RKO (cell line): ENCODE measurements around the gene IDH3A.
"Not testable (repeated sequence)": the region's sequence is repeated elsewhere in the genome, so short reads cannot be mapped to it uniquely, and the experiment has no call there.

ENCODE experiments used
- DNase-seq: peaks from one replicate; pipeline ENCODE4 v3.0.0-alpha.2; 2016; ENCODE audit warnings: low spot score

IDH3A gene

DNA sequence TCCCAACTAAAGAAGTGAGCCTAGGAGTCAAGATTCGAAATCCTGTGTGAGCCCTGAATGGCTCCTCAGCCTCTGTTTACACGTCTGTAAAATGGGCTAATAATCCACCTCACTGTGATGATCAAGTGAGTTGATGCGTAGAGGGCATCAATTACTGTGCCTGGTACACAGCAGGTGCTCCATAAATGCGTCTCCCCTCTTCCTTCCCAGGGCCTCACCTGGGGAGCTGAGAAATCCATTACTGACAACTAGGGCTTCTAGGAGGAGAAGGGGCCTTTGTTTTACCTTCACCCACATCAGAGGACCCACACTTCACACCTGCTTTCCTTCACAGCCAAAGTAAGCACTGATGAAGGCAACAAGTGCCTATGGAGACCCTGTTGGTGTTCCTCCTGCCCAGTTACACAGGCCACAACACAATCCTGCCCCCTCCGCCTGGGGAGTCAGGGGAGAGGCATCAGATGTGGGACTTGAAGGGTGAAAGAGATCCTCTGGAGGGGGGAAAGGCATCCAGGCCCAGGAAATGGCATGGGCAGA, 19.3 kb upstream of the IDH3A start:
- DNase-seq: no peak

DNA sequence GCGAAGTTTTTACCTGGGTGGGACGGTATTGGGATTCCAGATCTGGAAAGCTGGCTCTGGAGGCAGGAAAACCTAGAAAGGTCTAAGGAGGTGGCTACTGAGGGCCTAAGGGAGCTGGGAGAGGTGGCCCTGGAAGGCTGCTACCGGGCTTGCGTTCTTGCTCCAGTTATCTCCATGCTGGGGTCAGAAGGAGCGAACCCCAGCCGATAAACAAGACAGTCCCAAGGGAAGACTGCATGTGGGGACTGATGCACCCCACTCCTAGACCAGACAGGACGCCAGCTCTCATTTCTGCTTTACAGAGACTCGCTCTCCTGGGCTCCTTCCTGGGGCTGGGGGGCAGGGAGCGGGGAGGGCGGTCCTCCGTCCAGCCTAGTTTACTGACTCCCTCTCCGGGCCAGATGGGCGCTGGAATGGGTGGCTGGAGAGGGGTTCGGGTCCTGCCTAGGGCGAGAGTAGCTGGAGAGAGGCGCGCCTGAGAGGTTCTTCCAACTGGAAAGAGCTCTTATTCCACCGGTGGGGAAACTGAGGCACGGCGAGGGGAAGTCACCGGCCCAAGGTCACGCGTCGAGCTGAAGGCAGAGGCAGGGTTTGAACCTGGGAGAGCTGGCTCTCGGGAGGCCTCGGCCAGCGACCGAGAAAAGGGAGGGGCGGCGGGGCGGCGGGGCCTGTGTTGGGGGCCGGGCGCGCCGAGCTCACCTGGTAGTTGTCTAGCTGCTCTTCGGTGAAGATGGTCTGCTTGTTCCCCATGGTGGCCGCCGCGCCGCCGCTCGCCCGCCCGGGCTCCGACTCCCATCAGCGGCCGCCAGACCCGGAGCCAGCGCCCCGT, 18.5 kb upstream of the IDH3A start:
- DNase-seq: no peak

DNA sequence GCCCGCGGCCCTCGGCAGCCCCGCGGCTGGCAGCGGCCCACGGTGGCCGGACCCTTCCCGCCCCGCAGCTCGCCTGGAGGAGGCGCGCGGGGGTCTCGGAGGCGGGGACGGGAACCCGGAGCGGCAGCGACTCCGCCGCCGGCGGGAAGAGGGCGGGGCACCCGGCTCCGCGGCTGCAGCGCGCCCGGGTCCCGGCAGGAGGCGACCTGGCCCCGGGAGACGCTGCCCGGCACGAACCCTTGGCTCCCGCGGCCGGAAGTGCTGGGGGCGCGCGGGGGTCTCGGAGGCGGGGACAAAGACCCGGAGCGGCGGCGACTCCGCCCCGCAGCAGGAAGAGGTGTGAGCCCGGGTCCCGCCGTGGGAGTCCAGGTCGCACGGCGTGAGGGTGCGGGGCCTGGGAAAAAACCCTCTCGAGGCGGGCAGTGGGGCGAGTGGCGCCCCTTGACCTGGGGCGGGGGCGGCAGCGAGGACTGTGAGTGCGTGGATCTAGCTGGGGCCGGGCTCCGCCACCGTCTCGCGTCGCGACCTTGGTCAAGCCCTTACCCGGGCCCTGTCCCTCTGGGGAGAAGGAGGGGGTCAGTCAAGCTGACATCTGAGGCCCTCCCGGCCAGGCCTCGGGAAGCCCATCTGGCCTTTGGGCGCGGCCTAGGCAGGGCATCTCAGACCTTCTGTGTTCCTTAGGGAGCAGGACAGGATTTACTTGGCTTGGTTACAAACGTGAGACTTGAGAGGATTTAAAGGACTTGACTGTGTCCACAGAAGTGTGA, 17.7 kb upstream of the IDH3A start, which contains the start of gene CIB2:
Gene CIB2, minus strand, starts transcription at position 151 of the 767 bp plus-strand sequence. CDS start 230 bp downstream, outside the sequence.
- DNase-seq: peak; percentile 57

DNA sequence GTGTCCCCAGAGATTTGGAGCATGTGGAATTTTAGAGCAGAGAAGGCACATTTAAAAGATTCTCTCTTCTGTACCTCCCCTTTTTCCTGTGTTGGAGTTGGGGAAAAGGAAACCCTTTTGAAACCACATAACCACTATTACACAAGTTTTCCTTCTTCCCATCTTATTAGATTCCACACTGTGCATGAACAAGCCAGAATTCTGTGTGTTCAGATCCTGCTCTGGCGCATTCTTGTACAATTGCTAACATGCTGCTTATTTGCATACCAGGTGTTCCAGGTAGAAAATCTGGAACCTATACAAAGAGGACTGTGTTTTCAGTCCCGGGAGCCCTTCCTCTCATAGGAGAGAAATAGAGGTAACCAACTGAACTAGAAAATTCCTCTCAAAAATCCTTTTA, 15.4 kb upstream of the IDH3A start:
- no peak for DNase-seq

DNA sequence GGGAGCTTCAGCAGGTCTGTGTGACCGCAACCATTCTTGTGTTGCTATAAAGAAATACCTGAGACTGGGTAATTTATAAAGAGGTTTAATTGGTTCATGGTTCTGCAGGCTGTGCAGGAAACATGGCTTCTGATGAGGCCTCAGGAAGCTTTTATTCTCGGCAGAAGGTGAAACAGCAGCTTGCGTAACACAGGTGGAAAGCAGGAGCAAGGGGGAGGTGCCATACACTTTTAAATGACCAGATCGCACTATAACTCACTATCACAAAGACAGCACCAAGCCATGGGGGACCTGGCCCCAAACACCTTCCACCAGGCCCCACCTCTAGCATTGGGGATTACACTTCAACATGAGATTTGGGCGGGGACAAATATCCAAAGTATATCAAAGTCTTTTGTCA, 9.6 kb upstream of the IDH3A start:
- DNase-seq: no peak

DNA sequence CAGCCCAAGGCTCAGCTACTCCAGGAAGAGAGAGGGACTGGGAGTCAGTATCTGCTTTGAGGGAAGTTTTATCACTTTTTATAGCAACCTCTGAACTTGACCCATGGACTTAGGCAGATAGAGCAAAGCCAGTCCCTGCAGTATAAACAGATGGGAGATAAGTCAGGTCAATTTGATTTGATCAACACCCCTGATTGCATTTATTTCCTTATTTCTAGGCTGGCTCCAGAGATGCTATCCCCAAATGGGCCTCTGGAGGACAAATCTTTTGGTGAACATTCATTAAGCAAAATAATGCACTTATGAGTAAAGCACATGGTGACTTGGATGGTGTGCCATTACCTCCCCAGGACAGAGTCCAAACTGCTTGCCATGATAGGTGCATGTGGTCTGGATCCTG, 8.9 kb upstream of the IDH3A start:
- DNase-seq: no peak

DNA sequence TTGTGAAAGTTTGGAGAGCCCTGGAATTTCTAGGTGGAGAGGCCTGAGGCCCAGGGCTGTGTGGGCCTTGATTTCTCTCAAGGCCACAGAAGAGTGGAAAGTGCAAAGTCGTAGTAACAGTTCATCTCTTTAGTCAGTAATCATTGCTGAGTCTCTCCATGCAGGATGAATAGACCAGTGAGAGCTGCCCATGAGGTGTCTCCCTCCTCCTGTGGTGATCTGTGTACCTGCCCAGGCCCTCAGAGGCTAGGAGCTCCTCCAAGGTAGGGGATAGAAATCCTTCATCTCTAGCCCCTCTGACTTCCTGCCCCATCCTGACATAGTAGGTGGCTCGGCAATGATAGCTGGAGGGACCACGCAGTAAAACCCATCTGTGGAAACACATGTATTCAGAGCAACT, 6.8 kb upstream of the IDH3A start:
- no peak for DNase-seq

DNA sequence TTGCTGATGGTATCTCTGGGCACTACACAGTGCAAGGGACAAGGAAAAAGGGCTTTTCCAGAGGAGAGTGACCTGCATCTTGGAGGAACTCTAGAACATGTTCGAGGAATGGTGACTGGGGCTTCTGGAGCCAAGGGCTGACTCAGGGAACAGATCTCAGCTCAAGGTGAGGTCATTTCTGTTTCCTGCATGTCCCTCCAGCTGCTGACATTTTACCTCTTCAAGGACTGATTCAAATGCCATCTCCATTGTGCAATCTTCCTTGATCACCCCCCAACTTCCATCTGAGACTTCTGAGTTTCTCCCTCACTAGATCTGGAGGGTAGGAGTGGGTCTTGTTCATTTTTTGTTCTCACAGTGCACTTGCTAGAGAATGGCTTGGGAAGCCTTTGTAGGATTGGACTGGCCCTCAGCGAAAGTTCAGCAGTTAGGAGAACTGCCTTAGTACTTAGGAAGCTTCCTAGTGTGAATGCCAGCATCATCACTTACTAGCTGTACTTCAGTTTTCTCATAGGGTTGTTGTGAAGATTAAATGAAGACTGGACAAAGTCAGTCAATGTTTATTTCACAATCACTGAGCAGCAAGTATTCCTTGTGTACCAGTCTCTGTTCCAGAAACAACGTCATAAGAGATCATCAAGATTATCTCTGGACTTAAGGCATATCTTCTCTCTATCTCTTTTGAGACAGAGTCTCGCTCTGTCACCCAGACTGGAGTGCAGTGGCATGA, 2.6 kb upstream of the IDH3A start:
- no peak for DNase-seq

DNA sequence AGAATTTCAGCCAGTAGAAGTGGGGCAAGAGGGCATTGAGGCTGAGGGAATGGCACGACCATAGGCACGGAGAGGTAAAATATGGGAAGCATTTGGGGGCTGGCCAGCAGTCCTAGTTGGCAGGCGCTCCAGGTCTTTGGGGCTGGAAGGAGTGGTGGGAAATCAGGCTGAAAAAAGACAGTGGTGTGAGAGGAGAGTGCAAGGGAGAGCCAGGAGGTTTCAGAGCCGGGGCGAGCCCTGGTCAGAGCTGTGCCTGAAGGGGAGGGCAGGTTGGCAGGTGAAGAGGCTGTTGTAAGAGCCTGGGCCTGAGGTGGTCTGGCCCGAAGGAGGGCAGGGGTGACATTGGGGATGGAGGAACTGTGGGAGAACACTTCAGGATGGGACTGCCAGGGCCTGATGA, 1.6 kb upstream of the IDH3A start:
- no peak for DNase-seq

DNA sequence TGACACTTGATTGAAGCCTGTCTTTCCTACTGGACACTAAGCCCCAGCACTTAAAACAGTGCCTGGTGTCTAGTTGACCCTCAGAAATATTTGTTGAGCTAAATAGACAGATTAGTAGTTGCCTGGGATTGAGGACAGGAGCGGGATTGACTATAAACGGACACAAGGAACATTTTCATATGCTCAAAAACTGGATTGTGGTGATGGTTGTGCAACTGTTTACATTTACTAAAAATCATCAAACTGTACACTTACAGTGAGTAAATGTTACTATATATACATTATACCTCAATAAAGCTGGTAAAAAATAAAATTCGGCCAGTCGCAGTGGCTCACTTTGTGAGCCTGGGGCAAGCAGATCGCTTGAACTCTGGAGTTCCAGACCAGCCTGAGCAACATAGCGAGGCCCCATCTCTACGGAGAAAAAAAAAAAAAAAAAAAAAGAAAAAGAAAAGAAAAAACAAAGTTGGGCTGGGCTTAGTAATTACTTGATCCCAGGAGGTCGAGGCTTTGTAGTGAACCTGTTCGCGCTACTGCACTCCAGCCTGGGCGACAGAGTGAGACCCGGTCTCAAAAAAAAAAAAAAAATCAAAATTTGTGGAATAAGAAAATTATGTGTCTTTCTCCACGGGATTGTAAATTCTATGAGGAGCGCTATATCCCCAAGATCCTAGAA, 632 bp upstream of the IDH3A start:
- DNase-seq: no peak

DNA sequence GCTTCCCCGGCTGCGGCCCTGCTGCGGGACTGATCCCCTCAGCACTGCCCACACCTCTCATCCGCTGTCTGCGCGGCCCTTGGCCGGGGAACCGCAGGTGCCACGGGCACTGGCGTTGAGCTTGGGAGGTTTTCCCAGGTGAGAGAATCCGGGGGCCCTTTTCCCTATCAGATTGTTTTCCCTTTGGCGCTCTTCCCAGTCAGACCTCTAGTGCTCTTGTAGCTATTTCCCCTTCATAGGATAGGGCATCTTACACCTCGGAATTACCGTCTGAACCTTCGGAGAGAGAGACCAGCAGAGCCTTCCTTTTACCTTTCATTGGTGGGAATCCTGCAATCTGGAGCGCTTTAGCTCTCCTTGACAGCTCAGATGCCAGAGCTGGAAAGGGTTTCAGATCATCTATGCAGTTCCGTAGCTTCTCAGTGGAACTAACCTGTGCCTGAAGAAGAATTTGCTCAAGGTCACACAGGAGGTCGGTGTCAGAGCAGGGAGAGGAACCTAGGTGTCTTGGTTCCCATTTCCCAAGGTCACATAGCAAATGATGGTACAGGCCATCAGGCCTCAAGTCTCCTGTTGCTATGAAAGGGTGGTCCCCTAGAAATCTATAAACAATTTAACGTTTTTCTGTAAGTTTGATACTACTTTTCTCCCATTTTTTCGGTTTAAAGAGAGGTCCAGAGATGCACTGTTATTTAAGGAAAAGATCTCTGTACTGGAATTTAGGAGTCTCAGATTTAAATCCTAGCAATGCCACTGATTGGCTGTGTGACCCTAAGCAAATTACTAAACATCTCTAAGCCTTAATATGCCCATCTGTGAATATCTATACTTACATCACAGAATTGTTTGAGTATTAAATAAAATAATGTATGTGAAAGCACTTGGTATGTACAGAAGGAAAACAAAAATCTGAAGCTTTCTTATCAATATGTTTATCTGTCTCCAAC, 916 bp downstream of the IDH3A start:
- peak; percentile 37 for DNase-seq

DNA sequence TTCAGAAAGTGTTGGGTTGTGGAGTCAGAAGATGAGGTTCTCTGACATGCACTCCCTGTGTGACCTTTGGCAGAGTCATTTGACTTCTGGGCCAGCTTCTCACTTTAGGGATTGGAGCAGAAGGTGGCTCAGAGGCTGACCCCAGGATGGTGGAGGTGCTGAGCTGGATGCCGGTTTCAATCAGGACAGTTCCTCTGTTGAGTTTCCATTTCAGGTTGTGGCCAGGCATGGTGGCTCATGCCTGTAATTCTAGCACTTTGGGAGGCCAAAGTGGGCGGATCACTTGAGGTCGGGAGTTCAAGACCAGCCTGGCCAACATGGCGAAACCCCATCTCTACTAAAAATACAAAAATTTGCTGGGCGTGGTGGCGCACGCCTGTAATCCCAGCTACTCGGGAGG, 1.9 kb downstream of the IDH3A start:
- DNase-seq: not testable (repeated sequence)

DNA sequence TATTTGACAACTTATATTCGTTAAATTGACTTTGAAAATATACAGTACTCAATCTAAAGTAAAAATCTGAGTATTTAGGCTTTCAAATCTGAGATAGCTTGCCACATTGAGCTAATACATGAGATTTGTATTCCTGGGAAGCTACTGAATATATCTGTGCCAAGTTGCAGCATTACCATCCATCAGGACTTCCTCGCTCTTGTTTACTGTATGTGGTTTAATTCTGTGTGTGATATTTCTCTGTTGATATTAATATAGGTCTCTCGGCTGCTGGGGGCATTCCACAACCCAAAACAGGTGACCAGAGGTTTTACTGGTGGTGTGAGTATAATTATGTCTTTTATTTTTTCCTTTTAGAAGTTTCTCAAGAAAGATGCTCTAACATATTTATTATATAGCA, 5.8 kb downstream of the IDH3A start:
- no peak for DNase-seq

DNA sequence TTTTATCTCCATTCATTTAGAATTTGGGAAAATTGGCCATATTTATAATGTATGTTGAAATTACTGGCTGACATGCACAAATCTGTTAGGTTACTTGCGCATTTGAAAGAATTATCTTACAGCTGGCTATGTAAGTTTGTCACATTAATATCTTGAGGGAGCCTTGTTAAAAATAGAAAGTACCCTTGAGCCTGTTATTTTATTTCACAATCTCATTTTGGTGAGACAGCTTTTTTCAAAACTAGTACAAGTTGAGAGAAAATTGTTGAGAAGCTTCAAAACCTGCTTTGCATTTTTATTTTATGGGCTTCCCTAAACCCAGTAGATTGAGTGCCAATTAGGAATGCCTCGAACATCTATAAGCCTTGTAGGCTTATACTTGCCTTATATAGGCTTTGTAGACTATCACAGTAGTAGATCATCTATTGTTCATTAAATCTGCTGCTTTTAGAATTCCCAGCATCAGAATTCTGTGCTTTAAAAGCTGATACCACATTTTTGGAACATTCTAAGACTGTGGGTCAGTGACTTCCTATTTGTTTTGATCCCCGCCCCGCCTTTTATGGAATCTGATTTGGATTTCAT, 6.3 kb downstream of the IDH3A start:
- no peak for DNase-seq

DNA sequence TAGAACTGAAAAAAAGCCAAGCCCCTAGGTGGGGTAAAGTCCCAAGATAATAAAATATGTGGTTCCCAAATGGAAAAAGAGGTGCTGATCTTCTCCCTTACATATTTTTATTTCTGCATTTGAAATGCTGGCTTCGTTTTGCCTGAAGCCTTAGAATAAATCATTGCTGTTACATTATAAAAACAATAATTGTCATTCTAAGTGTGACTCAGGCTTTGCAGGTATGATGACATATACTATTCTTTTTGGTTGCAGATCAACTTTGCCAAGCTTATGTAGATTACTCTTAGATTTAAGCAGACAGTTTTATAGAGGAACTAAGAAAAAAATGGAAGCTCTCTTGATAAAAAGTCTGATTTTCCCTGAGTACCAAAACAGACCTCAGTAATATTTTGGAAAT, 7.5 kb downstream of the IDH3A start:
- DNase-seq: no peak

DNA sequence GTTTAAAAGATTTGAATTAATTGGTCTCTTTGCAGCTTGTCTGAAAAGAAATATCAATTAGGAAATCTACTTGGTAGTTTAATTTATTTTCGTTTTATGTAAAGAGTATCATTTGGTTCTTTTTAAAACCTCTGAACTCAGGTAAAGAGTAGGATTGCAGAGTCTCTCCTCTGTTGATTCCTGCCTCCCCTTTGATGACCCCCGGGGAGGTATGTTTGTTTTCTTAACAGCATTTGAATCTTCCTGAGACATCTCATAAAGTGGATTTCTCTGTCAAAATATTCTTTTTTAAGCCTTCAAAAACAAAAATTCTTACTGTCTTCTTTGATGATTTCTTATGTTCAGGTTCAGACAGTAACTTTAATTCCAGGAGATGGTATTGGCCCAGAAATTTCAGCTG, 8.0 kb downstream of the IDH3A start:
- DNase-seq: no peak

DNA sequence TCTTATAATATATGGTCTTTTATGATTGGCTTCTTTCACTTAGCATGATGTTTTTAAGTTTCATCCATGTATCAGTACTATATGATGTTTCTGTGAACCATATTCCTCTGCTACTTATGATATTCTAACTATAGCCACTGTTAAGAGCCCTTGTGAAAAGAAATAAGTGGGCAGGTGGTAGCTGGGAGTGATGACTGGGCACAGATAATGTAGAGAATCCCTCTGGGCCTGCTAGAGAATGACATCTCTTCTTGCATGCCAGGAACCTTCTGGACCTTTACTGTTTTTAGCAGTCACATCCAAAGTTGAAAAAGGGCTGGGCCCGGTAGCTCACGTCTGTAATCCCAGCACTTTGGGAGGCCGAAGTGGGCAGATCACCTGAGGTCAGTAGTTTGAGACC, 10.2 kb downstream of the IDH3A start:
- no peak for DNase-seq

DNA sequence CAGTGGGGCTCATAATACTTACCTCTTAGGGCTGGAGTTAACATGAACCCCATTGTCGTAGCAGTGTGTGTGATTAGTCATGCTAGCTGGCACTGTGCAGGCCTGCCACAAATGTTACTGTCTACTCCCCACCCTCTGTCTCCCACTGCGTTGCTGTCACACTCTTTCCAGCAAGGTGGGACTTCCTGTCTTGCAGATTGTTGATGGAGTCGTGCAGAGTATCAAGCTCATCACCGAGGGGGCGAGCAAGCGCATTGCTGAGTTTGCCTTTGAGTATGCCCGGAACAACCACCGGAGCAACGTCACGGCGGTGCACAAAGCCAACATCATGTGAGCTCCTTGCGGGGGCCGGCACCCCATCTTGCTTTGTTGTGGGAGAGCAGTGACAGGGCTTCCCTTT, 12.9 kb downstream of the IDH3A start:
- DNase-seq: no peak

DNA sequence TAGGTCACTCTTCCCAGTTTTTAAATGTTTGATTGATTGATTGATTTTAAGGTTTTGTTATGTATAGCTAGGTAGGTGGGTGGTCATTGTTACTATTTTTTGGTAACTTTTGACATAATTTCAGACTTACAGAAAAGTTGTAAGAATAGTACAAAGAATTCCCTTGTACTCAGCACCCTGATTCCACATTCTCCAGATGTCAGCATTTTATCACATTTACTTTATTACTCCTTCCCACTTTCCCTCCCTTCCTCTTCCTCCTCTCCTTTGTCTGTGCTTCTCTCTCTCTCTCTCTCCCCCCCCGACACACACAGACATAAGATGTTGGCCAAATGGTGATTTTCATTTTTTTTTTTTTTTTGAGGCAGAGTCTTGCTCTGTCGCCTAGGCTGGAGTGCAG, 14.8 kb downstream of the IDH3A start:
- no peak for DNase-seq

DNA sequence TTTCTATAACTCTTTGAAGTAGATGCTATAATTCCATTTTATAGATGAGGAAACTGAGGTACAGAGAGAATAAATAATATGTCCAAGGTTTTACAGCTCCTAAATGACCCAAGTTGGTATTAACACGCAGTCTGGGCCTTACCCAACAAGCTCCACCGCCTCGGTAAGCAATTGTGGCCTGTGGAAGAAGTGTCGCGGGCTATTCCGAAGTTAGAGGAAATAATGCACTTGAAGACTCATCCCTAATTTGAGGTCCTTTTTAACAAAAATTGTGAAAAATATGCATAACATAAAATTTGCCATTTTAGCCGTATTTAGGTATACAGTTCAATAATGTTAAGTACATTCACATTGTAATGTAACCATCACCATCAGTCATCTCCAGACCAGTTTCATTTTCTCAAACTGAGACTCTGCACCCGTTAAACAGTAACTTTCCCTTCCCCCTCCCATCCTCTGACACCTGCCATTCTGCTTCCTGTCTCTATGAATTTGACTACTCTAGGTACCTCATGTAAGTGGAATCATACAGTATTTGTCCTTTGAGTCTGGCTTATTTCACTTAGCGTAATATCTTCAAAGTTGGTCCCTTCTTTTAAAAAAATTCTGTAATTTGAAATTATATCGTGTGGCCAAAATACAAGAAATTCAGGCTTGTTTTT, 18.2 kb downstream of the IDH3A start:
- DNase-seq: no peak
